ENCODE data around the gene GIPR. TPM values are rescaled to one million over a fixed set of nuclear protein-coding genes. Genes with fewer than 3 reads are reported as not detected.
"Not testable (repeated sequence)": the region's sequence is repeated elsewhere in the genome, so short reads cannot be mapped to it uniquely, and the experiment has no call there.

GIPR gene
- total RNA-seq, 1 experiment from 2014 or later = 0.61 TPM

DNA sequence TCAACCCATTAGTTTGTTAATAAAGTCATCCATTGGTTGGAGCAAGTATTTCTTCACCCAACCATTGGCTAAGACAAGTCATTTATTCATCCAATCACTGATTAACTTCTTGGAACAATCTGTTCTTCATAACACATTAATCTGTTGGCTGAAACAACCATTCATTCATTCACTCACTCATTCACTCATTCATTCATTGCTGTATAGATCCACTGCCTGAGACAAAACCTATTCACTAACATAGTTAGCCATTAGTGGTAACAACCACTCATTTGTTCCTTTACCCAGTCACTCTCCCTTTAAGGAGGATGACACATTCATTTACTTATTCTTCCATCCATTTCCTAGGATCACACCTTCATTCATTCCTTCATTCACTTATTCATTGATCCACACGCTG is 44.0 kb upstream of the GIPR start:
- Histone ChIP-seq H3K23ac (ENCODE audit: insufficient read length, low read depth, low read length) (no peak overlapping the region), H3K23me2 (ENCODE audit: insufficient read length, low read depth, low read length, poor library complexity, severe bottlenecking) (no peaks in the 10 kb centered on the region), H3K27me3 (ENCODE audit: insufficient read depth, low read length) (no peaks in the 10 kb centered on the region), H3K9ac (ENCODE audit: extremely low read depth, insufficient read length, low read length) (no peak overlapping the region), H2AK5ac (ENCODE audit: insufficient read length, low read length) (no peak overlapping the region), H3K79me1 (ENCODE audit: insufficient read depth, low read depth, low read length, poor library complexity, severe bottlenecking) (no peaks in the 10 kb centered on the region), H2BK12ac (ENCODE audit: insufficient read length, low read depth, low read length) (no peak overlapping the region), H3K9me3 (ENCODE audit: control insufficient read depth, low read depth, low read length) (no peaks in the 10 kb centered on the region), H3K18ac (ENCODE audit: insufficient read length, low read depth, low read length) (no peak overlapping the region), H3K4ac (ENCODE audit: low read depth, low read length) (no peak overlapping the region), H4K5ac (ENCODE audit: insufficient read length, low read depth, low read length) (no peak overlapping the region), H2BK120ac (ENCODE audit: low read depth, low read length, poor library complexity, severe bottlenecking) (no peak overlapping the region), H3K56ac (ENCODE audit: insufficient read length, low read depth, low read length) (peak overlapping the region; percentile 27), H3K4me2 (ENCODE audit: insufficient read depth, insufficient read length, low read length) (no peak overlapping the region), H2BK15ac (ENCODE audit: low read depth, low read length) (no peak overlapping the region), H3T11ph (ENCODE audit: low read length) (no peak overlapping the region), H3K27ac (ENCODE audit: insufficient read length, low read depth, low read length) (no peak overlapping the region), H3K79me2 (ENCODE audit: insufficient read depth, low read length) (no peaks in the 10 kb centered on the region), H4K91ac (ENCODE audit: insufficient read length, low read depth, low read length) (no peak overlapping the region), H2BK20ac (ENCODE audit: low read depth, low read length, poor library complexity, severe bottlenecking) (no peak overlapping the region), H3K4me1 (ENCODE audit: insufficient read depth, low read length) (no peaks in the 10 kb centered on the region), H2AFZ (ENCODE audit: low read length) (no peak overlapping the region), H3K14ac (ENCODE audit: insufficient read depth, low read length) (no peak overlapping the region), H4K20me1 (ENCODE audit: control insufficient read depth, insufficient read depth, insufficient read length) (no peaks in the 10 kb centered on the region), H2BK5ac (ENCODE audit: insufficient read length, low read length) (no peak overlapping the region), H4K8ac (replicated peaks; ENCODE audit: insufficient read length, low read depth, low read length) (no peak overlapping the region)
- no CpG with 5 or more reads among the region's 1 CpG for WGBS (ENCODE audit: extremely low coverage, insufficient read length, low lambda C conversion rate)
- Mint-ChIP-seq H3K27ac (no peak overlapping the region), H3K4me3 (no peak overlapping the region), H3K4me1 (peaks cover 0 to 6% of the 10 kb centered on the region in 2 experiments; a peak in 1 of 4 replicates), H3K27me3 (ENCODE audit: low read depth) (no peaks in the 10 kb centered on the region; the same call in 1 of the 2 replicates), H3K9me3 (no peaks in the 10 kb centered on the region; a peak in 1 of 5 replicates), H3K36me3 (ENCODE audit: insufficient read depth in 1 of 3, low read depth in 3 of 3) (peaks cover 5 to 47% (median 40%) of the 10 kb centered on the region in 3 experiments; a peak in 6 of 7 replicates)
- no peak for DNase-seq
- TF ChIP-seq, protein P1, sequence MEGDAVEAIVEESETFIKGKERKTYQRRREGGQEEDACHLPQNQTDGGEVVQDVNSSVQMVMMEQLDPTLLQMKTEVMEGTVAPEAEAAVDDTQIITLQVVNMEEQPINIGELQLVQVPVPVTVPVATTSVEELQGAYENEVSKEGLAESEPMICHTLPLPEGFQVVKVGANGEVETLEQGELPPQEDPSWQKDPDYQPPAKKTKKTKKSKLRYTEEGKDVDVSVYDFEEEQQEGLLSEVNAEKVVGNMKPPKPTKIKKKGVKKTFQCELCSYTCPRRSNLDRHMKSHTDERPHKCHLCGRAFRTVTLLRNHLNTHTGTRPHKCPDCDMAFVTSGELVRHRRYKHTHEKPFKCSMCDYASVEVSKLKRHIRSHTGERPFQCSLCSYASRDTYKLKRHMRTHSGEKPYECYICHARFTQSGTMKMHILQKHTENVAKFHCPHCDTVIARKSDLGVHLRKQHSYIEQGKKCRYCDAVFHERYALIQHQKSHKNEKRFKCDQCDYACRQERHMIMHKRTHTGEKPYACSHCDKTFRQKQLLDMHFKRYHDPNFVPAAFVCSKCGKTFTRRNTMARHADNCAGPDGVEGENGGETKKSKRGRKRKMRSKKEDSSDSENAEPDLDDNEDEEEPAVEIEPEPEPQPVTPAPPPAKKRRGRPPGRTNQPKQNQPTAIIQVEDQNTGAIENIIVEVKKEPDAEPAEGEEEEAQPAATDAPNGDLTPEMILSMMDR (conservative IDR thresholded peaks at IDR 0.05) = no peak

- not testable (repeated sequence) for DNase-seq; H3T11ph ChIP-seq (ENCODE audit: low read length); H3K9ac ChIP-seq (ENCODE audit: extremely low read depth, insufficient read length, low read length); H3K27me3 ChIP-seq (ENCODE audit: insufficient read depth, low read length); H2BK20ac ChIP-seq (ENCODE audit: low read depth, low read length, poor library complexity, severe bottlenecking); H3K27ac Mint-ChIP-seq; H2AK5ac ChIP-seq (ENCODE audit: insufficient read length, low read length); H3K14ac ChIP-seq (ENCODE audit: insufficient read depth, low read length); H3K23me2 ChIP-seq (ENCODE audit: insufficient read length, low read depth, low read length, poor library complexity, severe bottlenecking); H3K9me3 Mint-ChIP-seq; H2BK120ac ChIP-seq (ENCODE audit: low read depth, low read length, poor library complexity, severe bottlenecking); H2AFZ ChIP-seq (ENCODE audit: low read length); H2BK12ac ChIP-seq (ENCODE audit: insufficient read length, low read depth, low read length); H3K27me3 Mint-ChIP-seq (ENCODE audit: low read depth); H4K5ac ChIP-seq (ENCODE audit: insufficient read length, low read depth, low read length); H2BK5ac ChIP-seq (ENCODE audit: insufficient read length, low read length); H3K9me3 ChIP-seq (ENCODE audit: control insufficient read depth, low read depth, low read length); H3K79me1 ChIP-seq (ENCODE audit: insufficient read depth, low read depth, low read length, poor library complexity, severe bottlenecking); H3K18ac ChIP-seq (ENCODE audit: insufficient read length, low read depth, low read length); H4K20me1 ChIP-seq (ENCODE audit: control insufficient read depth, insufficient read depth, insufficient read length); H2BK15ac ChIP-seq (ENCODE audit: low read depth, low read length); H3K4me3 Mint-ChIP-seq; H3K4ac ChIP-seq (ENCODE audit: low read depth, low read length); H3K23ac ChIP-seq (ENCODE audit: insufficient read length, low read depth, low read length); H3K4me1 ChIP-seq (ENCODE audit: insufficient read depth, low read length); H3K56ac ChIP-seq (ENCODE audit: insufficient read length, low read depth, low read length); H4K91ac ChIP-seq (ENCODE audit: insufficient read length, low read depth, low read length); H4K8ac ChIP-seq (replicated peaks; ENCODE audit: insufficient read length, low read depth, low read length); H3K4me2 ChIP-seq (ENCODE audit: insufficient read depth, insufficient read length, low read length); H3K79me2 ChIP-seq (ENCODE audit: insufficient read depth, low read length); H3K27ac ChIP-seq (ENCODE audit: insufficient read length, low read depth, low read length)
- WGBS (ENCODE audit: extremely low coverage, insufficient read length, low lambda C conversion rate) = no CpG with 5 or more reads among the region's 7 CpGs
- Mint-ChIP-seq H3K36me3 (ENCODE audit: insufficient read depth in 1 of 3, low read depth in 3 of 3) (peaks cover 0 to 32% (median 27%) of the 10 kb centered on the region in 3 experiments; a peak in 6 of 7 replicates), H3K4me1 (peaks cover 15 to 23% of the 10 kb centered on the region in 2 experiments)
These were observed 39.8 kb upstream of the GIPR start for GRCh38 chr19:45628219-45628618.

All from H9 (cell line).